T-helper 2 cell (primary cell): Measurements from ENCODE around the gene PHAF1.
"Not testable (repeated sequence)": the region's sequence is repeated elsewhere in the genome, so short reads cannot be mapped to it uniquely, and the experiment has no call there.

Experiments used
- DNase-seq, 5 experiments: peaks; one replicate each; pipeline versions ENCODE4 v3.0.0 to v3.0.0-alpha.2; 2012 to 2022

PHAF1 gene

DNA sequence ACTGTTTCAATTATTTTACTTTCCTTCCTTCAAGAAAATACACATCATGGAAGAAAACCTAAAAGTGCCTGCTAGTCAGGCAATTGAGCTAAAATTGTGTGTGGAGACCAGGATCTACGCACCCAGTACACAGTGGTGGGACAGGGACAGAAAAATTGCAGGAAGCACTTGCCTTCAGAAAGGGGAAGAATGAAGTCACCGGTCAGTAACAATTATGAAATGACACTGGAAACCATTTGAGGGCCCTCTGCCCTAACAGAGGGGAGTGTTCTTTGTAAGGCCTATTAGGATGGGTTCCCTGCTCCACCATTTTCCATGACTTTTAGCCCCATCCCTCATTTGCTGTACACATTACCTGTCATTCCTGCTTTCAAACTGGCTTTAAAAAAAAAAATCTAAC, 4.5 kb upstream of the PHAF1 start:
- no peak for DNase-seq

DNA sequence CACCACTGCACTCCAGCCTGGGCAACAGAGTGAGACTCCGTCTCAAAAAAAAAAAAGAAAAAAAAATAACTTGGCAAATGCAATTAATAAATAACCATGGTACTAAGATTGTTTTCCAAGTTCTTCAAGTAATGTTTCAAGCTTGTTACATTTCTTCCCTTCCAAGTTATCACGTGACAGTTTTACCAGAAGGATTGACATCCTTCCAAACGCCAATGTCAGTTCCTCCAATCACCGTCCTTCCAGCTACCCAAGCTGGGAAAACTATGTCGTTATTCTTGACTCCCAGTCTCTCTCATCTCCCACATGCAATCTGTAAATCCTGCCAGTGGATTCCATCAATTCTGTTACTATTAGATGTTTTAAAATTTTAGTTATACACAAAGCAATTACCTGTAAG, 3.9 kb upstream of the PHAF1 start:
- DNase-seq: no peak

DNA sequence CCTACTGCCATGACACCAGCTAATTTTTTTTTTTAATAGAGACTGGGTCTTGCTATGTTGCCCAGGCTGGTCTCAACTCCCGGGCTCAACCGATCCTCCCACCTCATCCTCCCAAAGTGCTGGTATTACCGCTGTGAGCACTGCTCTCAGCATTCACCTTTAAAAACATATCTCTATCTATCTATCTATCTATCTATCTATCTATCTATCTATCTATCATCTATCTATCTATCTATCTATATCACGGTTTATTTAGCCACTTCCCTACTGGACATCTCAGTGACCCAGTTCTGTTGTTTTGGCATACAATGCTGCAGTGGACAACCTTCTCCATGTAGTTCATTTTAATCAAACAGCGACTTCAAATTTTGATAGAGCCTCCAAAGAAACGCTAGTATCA, 1.3 kb upstream of the PHAF1 start:
- no peak for DNase-seq

DNA sequence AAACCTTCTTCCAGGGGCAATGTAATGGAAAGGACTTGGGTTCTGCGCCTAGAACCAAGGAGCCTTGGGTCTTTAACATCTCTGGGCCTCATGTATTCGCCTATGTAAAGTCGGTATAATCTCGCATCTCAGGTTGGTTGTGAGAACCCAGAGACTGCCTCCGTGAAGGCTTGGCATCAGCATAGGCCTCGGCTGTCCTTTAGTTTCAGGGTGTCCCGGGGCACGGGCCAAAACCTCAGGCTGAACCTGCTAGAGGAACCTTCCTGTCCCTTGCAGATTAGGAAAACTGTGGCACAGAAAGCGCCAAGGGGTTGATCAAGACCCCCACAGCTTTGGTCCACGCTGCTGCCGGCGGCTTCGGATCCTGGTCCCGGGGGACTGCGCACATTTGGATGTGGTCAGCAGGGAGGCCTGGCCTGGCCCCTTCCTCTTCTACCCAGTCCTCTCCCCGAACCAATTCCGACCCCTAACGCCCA, 772 bp upstream of the PHAF1 start:
- no peak for DNase-seq

DNA sequence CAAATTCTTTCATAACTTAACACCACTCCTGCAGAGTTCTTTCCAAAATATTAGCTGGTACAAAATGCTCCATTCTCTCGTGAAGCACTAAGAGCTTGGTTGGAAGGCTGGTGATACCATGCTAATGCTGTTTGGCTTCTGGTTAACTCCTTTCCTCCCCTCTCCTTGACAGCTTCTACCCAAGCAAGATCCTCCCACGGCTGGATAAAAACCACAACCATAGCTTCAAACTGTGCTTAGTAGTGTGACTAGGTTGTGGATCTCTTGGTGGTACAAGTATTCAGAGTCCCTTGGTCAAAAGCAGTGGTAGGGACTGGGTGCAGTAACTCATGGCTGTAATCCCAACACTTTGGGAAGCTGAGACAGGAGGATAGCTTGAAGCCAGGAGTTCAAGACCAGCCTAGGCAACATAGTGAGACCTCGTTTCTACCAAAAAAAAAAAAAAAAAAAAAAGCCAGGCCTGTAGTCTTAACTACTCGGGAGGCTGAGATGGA, 2.3 kb downstream of the PHAF1 start:
- DNase-seq: no peak

DNA sequence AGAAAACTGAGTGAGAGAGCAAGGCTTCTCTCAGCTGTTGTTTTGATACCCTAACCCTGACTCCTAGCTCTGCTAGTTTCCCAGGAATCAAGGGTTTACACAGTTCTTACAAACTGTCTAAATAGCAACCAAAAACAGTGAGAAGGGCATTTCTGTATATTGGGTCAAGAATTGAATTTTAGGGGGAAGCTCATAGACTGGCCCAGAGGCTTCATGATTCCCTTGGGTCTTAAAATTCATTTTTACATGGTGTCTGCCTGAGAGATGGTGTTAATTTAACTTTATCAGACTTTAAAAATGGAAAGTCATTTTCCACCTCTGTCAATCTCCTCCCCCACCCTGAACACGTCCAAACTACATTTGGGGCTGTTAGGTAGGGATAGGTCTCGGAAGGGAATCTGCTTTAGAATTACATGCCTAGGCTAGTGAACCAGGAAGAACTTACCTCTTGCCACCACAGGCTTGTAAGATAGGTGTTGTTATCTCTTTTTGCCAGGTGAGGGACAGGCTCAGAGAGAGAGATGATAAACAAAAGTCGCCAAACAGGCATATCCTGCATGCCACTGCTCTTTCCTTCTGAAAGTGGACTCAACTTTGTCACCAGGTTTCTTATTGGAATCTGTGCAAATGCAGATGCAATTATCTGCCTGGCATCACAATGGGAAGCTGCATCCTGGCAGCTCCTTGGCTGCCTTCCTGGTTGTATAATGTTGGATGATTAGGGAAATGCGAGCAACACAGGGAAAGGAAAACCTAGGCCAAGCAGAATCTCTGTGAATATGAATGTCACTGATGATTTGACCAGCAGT, 3.1 kb downstream of the PHAF1 start:
- DNase-seq: no peak

DNA sequence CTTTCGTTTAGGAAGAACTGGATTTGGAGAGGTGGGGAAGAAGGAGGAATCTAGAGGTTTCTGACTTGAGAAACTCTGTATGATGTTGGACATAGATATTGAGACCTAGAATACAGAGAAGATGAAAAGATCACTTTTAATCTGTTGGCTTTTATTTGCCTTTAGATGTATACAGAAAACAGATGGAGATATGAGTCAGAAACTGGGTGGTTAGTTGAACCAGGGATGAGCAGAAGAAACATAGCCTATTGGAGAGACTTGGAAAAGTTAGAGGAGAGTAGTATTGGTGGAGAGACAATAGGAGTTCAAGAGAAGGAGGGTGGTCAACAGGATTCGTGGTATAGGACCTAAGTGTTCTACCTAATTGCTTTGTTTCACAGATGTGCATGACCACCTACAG, 5.1 kb downstream of the PHAF1 start:
- DNase-seq: no peak

DNA sequence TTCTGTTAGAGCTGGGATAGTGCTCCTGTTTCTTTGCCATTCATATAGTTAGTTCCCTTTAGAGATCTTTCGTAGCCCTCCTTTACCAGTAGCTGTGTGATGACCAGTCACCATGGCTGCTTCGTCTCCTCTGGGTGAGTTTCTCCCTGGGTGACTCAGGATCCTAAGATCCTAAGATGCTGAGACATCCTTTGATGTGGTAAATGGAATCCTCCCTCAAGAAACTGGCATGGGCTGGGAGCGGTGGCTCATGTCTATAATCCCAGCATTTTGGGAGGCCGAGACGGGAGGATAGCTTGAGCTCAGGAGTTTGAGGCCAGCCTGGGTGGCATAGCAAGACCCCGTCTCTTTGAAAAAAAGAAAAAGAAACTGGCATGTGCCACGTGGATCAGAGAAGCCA, 5.9 kb downstream of the PHAF1 start:
- no peak for DNase-seq

DNA sequence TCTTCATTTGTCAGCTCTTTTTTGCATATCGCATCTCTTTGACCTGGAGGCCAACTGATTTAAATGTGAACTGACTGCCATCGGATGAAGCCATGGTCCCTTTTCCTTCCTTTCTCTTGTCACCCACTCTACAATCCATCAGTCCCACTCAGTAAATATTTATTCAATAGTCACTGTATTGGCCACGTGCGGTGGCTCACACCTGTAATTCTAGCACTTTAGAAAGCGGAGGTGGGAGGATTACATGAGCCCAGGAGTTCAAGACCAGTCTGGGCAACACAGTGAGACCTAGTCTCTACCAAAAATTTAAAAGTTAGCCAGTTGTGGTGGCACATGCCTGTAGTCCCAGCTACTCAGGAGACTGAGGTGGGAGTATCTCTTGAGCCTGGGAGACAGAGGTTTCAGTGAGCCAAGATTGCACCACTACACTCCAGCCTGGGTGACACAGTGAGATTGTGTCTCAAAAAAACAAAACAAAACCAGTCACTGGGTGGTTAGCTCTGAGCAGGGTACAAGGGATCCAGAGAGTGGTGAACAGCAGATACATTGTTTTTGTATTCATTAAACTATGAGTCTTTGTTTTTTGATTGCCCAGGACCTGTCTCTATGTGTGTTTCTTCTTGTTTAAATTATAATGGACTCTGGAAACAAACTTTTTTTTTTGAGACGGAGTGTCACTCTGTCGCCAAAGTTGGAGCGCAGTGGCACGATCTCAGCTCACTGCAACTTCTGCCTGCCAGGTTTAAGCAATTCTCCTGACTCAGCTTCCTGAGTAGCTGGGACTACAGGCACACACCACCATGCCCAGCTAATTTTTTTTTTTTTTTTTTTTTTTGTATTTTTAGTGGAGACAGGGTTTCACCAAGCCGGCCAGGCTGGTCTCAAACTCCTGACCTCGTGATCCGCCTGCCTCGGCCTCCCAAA, 6.9 kb downstream of the PHAF1 start:
- DNase-seq: no peak

DNA sequence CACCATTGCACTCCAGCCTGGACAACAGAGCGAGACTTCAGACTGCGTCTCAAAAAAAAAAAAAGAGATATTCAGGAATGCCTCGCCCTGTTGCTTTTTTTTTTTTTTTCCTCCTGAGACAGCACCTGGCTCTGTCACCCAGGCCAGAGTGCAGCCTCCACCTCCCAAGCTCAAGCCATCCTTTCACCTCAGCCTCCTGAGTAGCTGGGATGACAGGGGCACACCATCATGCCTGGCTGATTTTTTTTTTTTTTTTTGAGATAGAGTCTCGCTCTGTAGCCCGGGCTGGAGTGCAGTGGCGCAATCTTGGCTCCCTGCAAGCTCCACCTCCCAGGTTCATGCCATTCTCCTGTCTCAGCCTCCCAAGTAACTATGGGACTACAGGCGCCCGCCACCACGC, 8.0 kb downstream of the PHAF1 start:
- DNase-seq: no peak

DNA sequence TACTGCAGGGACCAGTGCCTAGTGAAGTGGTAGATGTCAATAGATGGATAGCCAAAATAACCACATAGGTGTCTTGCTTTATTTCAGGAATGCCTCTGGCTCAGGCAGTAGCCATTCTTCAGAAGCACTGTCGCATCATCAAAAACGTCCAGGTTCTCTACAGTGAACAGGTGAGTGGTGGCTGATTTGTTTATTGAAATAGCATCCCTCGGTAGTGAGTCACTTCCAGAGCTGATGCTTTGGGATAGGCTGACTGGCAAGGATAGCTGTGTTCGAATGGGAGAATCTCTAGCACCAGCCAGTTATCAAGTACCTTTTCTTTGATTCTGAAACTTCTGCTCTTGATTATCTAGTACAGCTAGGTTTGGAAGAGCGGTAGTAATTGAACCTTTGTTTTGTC, 10.3 kb downstream of the PHAF1 start:
- no peak for DNase-seq

DNA sequence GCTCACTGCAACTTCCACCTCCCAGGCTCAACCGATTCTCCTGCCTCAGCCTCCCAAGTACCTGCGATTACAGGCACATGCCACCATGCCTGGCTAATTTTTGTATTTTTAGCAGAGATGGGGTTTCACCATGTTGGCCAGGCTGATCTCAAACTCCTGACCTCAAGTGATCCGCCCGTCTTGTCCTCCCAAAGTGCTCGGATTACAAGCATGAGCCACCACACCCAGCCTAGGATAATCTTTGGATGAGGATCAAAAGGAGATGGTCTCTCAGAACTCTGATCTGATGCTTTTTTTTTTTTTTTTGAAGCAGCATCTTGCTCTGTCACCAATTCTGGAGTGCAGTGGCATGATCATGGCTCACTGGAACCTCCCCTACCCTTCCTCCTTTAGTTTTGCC, 13.1 kb downstream of the PHAF1 start:
- DNase-seq: not testable (repeated sequence)

DNA sequence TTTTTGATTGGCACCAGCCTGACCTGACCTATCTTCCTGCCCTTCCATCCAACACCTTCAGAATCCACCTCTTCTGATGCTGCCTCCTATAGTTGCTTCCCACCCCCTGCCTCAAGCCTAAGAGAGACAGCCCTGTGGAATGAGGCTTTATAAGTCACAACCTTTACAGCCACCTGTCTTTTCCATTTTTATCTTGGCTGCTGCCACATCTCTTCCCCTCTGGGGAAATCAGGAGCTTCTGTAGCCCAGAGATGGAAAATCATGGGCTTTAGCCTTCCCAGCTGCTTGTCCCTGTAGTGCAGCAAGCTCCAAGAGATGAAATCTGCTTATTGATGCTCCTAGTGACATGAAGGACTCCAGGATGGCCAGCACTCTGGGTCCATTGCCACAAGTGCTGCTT, 18.7 kb downstream of the PHAF1 start:
- DNase-seq: no peak

DNA sequence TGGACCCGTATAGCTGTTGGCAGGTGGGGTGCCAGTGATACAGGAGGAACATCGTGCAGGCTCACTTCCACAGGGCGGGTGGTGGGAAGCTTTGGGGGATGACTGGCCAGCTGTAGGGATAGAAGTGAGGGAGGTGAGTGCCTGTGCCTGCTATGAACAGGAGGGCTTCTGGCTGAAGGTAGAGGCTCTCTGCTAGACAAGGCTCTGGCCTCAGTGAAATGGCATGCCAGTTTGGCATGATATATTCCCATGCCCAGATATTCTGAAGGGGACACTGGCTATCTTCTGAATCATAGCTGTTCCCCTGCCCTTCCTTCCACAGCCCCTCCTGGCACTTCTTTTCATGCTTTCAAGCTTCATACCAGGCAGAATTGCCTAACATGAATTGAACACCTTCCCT, 19.1 kb downstream of the PHAF1 start:
- no peak for DNase-seq

DNA sequence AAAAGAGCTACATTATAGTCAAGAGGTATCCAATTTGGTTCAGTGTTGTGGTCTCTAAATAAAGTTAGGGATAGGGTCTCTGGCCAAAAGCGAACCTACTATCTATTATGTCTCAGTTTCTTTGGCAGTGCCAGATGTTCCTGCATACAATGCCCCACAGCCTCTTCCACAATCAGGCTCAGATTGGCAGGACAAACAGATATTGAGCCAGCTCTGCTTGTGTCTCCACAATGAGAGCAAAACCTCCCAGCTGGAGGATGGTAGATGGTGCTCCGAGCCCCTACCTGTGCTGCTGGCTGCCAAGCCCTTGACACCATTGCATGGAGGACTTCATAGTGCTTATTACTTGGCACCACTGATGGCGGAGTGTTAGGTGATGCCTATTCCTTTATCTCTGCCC, 19.7 kb downstream of the PHAF1 start:
- DNase-seq: no peak

DNA sequence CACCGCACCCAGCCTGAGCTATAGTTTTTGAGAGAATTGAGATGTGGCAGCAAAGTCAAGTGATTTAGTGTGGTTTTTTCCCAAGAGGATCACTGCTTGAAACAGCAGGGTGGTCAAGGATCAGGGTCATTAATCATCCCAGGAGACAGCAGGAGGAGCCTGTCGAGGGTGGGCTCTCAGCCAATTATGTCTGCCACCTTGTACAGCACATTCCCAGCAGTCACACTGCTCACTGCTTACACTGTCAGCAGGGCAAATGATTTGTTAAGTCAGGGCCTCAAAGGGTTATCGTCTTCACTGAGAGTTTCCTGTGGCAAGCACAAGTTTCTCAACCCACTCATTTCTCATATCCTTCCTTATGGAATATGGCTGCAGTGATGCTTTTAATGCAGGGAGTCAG, 27.9 kb downstream of the PHAF1 start:
- DNase-seq: no peak

DNA sequence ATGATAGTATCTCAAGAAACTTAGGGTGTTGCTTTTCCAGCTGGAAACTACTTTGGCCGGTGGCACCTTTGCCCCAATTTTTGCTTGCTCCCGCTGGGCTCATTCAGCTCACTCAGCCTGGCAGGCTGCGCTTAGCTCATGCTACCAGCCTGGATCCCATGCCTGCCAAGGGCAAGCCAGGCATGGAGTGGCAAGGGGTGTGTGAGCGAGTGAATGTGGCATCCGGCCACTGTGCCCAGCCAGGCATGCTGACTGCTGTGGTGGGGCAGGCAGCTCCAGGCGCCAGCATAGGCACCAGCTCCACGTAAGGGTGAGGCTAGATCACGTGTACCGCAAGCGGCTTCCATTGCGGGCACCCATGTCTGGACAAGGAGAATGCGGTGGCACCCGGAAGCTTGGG, 31.6 kb downstream of the PHAF1 start:
- DNase-seq: no peak

DNA sequence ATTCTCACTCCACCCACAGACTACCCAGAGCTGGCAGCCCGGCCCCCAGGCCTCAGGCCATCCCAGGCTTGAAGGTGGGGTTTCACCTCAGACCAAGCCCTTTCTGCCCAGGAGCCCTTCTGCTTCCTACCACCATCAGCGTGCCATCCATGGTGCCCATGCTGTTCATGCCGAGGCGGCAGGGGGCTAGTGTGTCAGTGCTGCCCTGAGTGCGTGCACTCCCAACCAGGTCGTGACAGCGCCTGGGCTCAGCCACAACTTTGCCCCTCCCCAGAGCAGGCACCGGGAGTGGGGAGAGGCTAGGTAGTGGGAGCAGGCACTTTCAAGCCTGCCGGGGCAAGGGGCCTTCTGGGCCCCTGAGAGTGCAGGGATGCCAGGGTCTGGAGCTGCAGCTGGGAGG, 32.6 kb downstream of the PHAF1 start:
- no peak for DNase-seq

DNA sequence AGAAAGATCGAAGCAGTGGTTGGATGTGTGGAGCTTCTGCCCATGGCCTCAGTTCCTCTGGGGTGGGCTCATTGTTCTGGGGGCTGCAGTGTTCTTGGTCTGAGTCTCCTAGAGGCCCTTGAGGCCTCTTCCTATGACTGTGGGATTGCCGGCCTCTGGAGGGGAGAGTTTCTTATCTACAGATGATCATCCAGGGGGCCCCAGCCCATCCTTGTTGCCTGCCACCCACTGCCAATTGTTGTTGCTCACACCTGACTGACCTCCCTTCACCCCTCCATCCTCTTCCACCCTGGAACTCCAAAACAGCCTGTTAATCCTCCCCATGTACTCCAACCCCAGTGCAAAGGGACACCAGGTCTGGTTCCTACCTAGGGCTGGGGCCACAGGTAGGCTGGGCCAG, 35.2 kb downstream of the PHAF1 start:
- DNase-seq: no peak

DNA sequence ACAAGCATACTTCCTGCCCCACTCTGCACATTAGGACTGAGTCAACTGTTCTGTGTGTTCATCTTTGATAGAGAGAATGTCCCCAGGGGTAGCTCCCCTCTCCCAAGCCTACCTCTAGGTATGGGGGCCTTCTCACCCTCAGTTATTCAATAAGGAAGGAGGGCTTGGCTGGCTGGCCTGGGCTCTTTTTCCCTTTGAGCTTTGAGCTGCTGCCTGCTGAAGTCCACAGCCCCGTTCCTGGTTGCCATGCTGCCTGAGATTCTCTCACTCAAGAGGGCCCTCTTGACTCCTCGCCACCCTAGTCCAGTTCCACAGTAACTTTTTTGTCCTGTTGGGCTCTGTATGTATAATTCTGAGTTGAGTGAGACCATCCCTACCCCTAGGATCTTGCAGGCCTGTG, 36.0 kb downstream of the PHAF1 start:
- DNase-seq: no peak

DNA sequence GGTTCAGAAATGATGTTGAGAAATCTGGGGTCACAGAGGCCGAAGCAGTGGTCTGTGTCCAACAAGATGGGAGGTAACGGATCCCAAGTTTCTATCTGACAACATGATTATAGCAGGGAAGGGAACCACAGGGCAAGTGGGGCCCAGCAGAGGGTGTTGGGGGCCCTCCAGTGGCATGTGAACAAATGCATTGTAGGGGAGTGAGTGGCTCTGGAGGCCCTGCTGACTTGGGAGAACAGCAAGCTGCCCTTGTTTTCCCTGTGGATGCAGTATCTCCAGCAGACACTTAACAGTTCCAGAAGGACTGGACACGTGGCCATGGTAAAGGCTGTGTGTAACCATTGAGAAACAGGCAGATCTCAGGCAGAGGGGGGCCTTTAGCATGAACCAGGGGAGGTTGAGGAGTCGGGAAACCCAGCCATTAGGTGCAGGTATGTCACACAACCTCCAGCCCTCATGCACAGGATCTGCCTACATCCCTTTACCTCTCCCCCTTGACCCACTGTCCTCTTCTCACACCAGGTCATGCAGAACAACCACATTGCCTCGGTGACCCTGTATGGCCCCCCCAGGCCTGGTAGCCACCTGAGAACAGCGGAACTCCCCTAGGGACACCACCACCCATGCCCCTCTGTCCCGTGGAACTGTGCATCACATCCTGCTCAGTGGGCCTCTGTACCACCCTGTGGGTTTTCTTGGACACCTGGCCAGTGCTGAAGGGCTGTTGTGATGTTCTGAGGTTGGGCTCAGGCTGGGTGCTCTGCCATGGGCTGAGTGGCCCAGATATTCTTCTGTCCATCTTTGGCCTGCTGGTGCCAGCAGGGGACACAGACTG, 37.0 kb downstream of the PHAF1 start:
- DNase-seq: no peak

DNA sequence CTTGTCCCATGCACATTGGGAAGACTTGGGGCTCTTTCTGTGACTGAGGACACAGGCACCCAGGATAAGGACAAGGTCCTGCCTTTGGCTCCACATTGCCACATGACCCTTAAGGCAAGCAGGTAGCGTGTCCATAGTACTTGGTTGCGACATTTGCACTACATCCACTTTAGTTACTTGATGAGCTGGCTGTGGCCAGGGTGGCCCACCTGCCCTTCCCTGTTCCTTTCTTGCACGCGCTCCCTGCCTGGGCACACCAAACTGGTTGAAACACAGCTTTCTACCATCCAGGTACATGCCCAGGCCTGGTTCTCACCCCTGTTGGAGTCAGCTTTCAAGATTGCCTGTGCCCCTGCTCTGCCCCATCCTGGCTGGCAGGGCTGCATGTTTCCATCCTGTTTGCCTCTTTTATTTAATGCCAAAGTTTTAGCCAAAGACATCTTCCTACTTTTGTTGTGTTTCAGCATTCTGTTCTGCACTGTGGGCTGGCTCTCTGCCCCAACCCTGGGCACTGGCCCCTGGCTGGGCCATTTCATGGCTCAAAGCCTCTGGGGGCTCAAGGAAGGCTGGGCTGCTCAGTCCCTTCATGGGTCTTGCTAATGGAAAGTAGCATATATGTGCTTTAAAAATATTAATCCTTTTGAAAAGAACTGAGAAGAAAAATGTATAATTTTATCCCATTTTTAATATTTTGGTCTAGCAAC, 37.8 kb downstream of the PHAF1 start:
- DNase-seq: no peak
